HCT116 (cell line): ENCODE measurements around the gene RFLNA. TPM values are rescaled to one million over a fixed set of nuclear protein-coding genes. Genes with fewer than 3 reads are reported as not detected.

Experiments used
- ATAC-seq: fragments of 200-7000 bp; cut with Tn5 transposase; 2 replicates; pipeline ENCODE4 v1.9.1; 2020; ENCODE audit warnings: mild to moderate bottlenecking, moderate library complexity
- BruUV-seq: library from RNA; stranded (reverse); fragments of 400-500 nt; replicated peaks from 2 replicates; lab custom pipeline; 2021; lab: Mats Ljungman, UMichigan
- CTCF ChIA-PET: fragments of 300-600 bp; sonication (Branson Sonifier 250); formaldehyde crosslinking; loops from one replicate; lab custom pipeline; 2021; ENCODE audit warnings: antibody characterized with exemption; lab: Charles Lee
- POLR2A ChIA-PET: fragments of 300-600, 350-600 bp; sonication (Branson Sonifier 250); formaldehyde crosslinking; loops from one replicate; lab custom pipeline; 2021; ENCODE audit warnings: antibody characterized with exemption; lab: Charles Lee
- RAD21 ChIA-PET, 2 experiments: fragments of 300-600 bp; sonication (Branson Sonifier 250); formaldehyde crosslinking; loops; one replicate each; lab custom pipeline; 2023; ENCODE audit warnings: low total read pairs in 2 of 2; ENCODE audit not compliant: uncharacterized antibody in 2 of 2, unreplicated experiment in 2 of 2, low non-redundant PET in 1 of 2; lab: Charles Lee
- DNase-seq: peaks from one replicate; pipeline ENCODE4 v3.0.0-alpha.2; 2010; ENCODE audit warnings: low read depth, low spot score
- H2AFZ ChIP-seq: fragments of 200-600 bp; shearing (Covaris generic), sonication (generic); 2 replicates; pipeline ENCODE4 v1.6.1; 2017; ENCODE audit warnings: low read depth, mixed run types, mixed read lengths, antibody characterized with exemption, low read length; ENCODE audit not compliant: poor library complexity, severe bottlenecking
- H3K27ac ChIP-seq: 2 replicates; pipeline ENCODE4 v1.5.1; 2012; ENCODE audit warnings: low read depth, low read length
- H3K27me3 ChIP-seq: fragments of 200-600 bp; sonication (generic); 2 replicates; pipeline ENCODE4 v1.6.1; 2016; ENCODE audit warnings: mixed run types, low read length, mixed read lengths; ENCODE audit not compliant: insufficient read depth
- H3K36me3 ChIP-seq, 2 experiments: fragments of 200-500 bp in 1 of 2; fragments of 200-600 bp in 1 of 2; sonication (Bioruptor generic) in 1 of 2; sonication (generic) in 1 of 2; 2 replicates each; pipeline versions ENCODE4 v1.5.1 to v1.6.1; 2014 to 2016; ENCODE audit warnings: low read length in 2 of 2, inconsistent platforms in 1 of 2, mixed read lengths in 1 of 2, mixed run types in 1 of 2; ENCODE audit not compliant: insufficient read depth in 2 of 2, control insufficient read depth in 1 of 2
- H3K4me1 ChIP-seq, 2 experiments: fragments of 200-600 bp in 1 of 2; sonication (generic) in 1 of 2; 2 replicates each; pipeline versions ENCODE4 v1.5.1 to v1.6.1; 2012 to 2017; ENCODE audit warnings: low read length in 2 of 2, inconsistent platforms in 1 of 2, mild to moderate bottlenecking in 1 of 2, mixed read lengths in 1 of 2, mixed run types in 1 of 2, moderate library complexity in 1 of 2; ENCODE audit not compliant: insufficient read depth in 2 of 2, control insufficient read depth in 1 of 2
- H3K4me2 ChIP-seq: fragments of 200-600 bp; sonication (generic); 2 replicates; pipeline ENCODE4 v1.6.1; 2017; ENCODE audit warnings: mixed run types, low read length, mixed read lengths
- H3K4me3 ChIP-seq, 2 experiments: fragments of 200-600 bp in 1 of 2; sonication (generic) in 1 of 2; replicated peaks in 1 of 2; 2 replicates each; pipeline ENCODE4 v1.5.1; 2011 to 2016; ENCODE audit warnings: low read length in 2 of 2, control low read depth in 1 of 2, low read depth in 1 of 2, mild to moderate bottlenecking in 1 of 2, mixed read lengths in 1 of 2, mixed run types in 1 of 2
- H3K79me2 ChIP-seq: fragments of 200-600 bp; sonication (generic); 2 replicates; pipeline ENCODE4 v1.6.1; 2017; ENCODE audit warnings: mild to moderate bottlenecking, mixed run types, low read length, moderate library complexity, mixed read lengths; ENCODE audit not compliant: insufficient read depth
- H3K9ac ChIP-seq: fragments of 200-600 bp; sonication (generic); 2 replicates; pipeline ENCODE4 v1.6.1; 2016; ENCODE audit warnings: low read length, mixed read lengths
- H3K9me2 ChIP-seq: fragments of 200-600 bp; sonication (generic), shearing (Covaris generic); 2 replicates; pipeline ENCODE4 v1.6.1; 2017; ENCODE audit warnings: mixed run types, mild to moderate bottlenecking, moderate library complexity; ENCODE audit not compliant: insufficient read depth
- H3K9me3 ChIP-seq, 2 experiments: fragments of 200-500 bp in 1 of 2; fragments of 200-600 bp in 1 of 2; sonication (Bioruptor generic) in 1 of 2; sonication (generic) in 1 of 2; 2 replicates each; pipeline ENCODE4 v1.6.1; 2014 to 2017; ENCODE audit warnings: low read length in 2 of 2, mixed read lengths in 2 of 2, inconsistent platforms in 1 of 2, low read depth in 1 of 2, mild to moderate bottlenecking in 1 of 2, mixed run types in 1 of 2, moderate library complexity in 1 of 2; ENCODE audit not compliant: control insufficient read depth in 1 of 2, insufficient read depth in 1 of 2
- H4K20me1 ChIP-seq: fragments of 200-600 bp; sonication (generic), shearing (Covaris generic); 2 replicates; pipeline ENCODE4 v1.6.1; 2017; ENCODE audit warnings: mixed run types, mild to moderate bottlenecking, moderate library complexity; ENCODE audit not compliant: insufficient read depth
- EGR1 ChIP-seq: IDR thresholded peaks from 2 replicates; pipeline ENCODE4 v1.6.1; 2012; ENCODE audit warnings: low read depth
- ELF1 ChIP-seq: IDR thresholded peaks from 2 replicates; pipeline ENCODE4 v1.6.1; 2012; ENCODE audit warnings: low read depth, borderline replicate concordance
- EZH2 ChIP-seq: fragments of 200-600 bp; sonication (generic); IDR thresholded peaks from 2 replicates; pipeline ENCODE4 v1.6.1; 2017; ENCODE audit warnings: antibody characterized with exemption, mixed run types
- FOSL1 ChIP-seq: IDR thresholded peaks from 2 replicates; pipeline ENCODE4 v1.6.1; 2012; ENCODE audit warnings: low read depth
- MAX ChIP-seq: IDR thresholded peaks from 2 replicates; pipeline ENCODE4 v1.6.1; 2012
- TCF7L2 ChIP-seq: IDR thresholded peaks from 2 replicates; pipeline ENCODE4 v1.7.0; 2011; ENCODE audit warnings: borderline replicate concordance, inconsistent platforms; ENCODE audit not compliant: insufficient read depth, insufficient read length; ENCODE audit errors: extremely low read depth
- YY1 ChIP-seq: IDR thresholded peaks from 2 replicates; pipeline ENCODE4 v1.6.1; 2011; ENCODE audit warnings: low read length, low read depth, moderate library complexity, mild to moderate bottlenecking; ENCODE audit not compliant: insufficient replicate concordance; ENCODE audit errors: extremely low read depth
- intact Hi-C: fragments of 100-400 bp; cut with micrococcal nuclease; formaldehyde crosslinking; loops from 2 replicates; pipeline ENCODE4 v1.10.0; 2022
- microRNA-seq: library from miRNA; unstranded; fragments of <30 nt; microRNA quantifications from one replicate; pipeline ENCODE4, GENCODE V29; 2016; ENCODE audit warnings: borderline number of aligned reads
- total RNA-seq: library from RNA; stranded (reverse); gene quantifications from one replicate; pipeline ENCODE4 v1.2.1, GENCODE V29; 2021; ENCODE audit not compliant: unreplicated experiment
- TF ChIP-seq, protein P1 (sequence below): IDR thresholded peaks from 2 replicates; pipeline ENCODE4 v1.6.1; 2012; ENCODE audit warnings: low read depth

The RFLNA gene
- total RNA-seq, 1 experiment from 2014 or later = not detected

GRCh38 chr12:124364543-124364942 is 69.7 kb downstream of the RFLNA start:
- no peak overlapping the region for H3K4me2 ChIP-seq
- BruUV-seq = no TSS peak
- no peak overlapping the region for H3K27ac ChIP-seq
- H2AFZ ChIP-seq = no peak overlapping the region
- intact Hi-C loops = no loop called here
- H3K79me2 ChIP-seq = no peaks in the 10 kb centered on the region; the same call in 1 of the 2 replicates
- no peaks in the 10 kb centered on the region for H3K27me3 ChIP-seq
- no peak overlapping the region for H3K9ac ChIP-seq
- POLR2A ChIA-PET = no interaction called here
- peaks cover 13 to 20% of the 10 kb centered on the region in 2 experiments for H3K4me1 ChIP-seq
- DNase-seq (no peak), ATAC-seq (no peak)
- H3K9me3 ChIP-seq = no peaks in the 10 kb centered on the region
- no peaks in the 10 kb centered on the region for H4K20me1 ChIP-seq
- 0 out of 4 replicates have a peak, but pooled peaks cover 0 to 4% of the 10 kb centered on the region in 2 experiments for H3K36me3 ChIP-seq
- CTCF ChIA-PET = no interaction called here
- H3K4me3 ChIP-seq = no peak overlapping the region
- H3K9me2 ChIP-seq = no peaks in the 10 kb centered on the region
- RAD21 ChIA-PET = no interaction called here
- no peak for TF ChIP-seq FOSL1
- no peak for TF ChIP-seq EGR1
- TF ChIP-seq YY1 = no peak
- no peak for TF ChIP-seq EZH2
- TF ChIP-seq, protein P1, sequence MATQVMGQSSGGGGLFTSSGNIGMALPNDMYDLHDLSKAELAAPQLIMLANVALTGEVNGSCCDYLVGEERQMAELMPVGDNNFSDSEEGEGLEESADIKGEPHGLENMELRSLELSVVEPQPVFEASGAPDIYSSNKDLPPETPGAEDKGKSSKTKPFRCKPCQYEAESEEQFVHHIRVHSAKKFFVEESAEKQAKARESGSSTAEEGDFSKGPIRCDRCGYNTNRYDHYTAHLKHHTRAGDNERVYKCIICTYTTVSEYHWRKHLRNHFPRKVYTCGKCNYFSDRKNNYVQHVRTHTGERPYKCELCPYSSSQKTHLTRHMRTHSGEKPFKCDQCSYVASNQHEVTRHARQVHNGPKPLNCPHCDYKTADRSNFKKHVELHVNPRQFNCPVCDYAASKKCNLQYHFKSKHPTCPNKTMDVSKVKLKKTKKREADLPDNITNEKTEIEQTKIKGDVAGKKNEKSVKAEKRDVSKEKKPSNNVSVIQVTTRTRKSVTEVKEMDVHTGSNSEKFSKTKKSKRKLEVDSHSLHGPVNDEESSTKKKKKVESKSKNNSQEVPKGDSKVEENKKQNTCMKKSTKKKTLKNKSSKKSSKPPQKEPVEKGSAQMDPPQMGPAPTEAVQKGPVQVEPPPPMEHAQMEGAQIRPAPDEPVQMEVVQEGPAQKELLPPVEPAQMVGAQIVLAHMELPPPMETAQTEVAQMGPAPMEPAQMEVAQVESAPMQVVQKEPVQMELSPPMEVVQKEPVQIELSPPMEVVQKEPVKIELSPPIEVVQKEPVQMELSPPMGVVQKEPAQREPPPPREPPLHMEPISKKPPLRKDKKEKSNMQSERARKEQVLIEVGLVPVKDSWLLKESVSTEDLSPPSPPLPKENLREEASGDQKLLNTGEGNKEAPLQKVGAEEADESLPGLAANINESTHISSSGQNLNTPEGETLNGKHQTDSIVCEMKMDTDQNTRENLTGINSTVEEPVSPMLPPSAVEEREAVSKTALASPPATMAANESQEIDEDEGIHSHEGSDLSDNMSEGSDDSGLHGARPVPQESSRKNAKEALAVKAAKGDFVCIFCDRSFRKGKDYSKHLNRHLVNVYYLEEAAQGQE = no peak
- no peak for TF ChIP-seq ELF1
- no peak for TF ChIP-seq MAX
- TF ChIP-seq TCF7L2 = no peak

Small RNA genes within 50 kb of the gene (microRNA-seq; reads per million reads assigned to microRNA genes)
- gene MIR6880 = not detected
